Erythroblast (primary cell): Measurements from ENCODE around the gene ANKRD13D.

ENCODE experiments used
- GATA1 ChIP-seq: IDR thresholded peaks from 2 replicates; pipeline ENCODE4 v1.6.1; 2011; ENCODE audit warnings: low read depth, mild to moderate bottlenecking, control low read depth, low read length, moderate library complexity
- POLR2A ChIP-seq: IDR thresholded peaks from 2 replicates; pipeline ENCODE4 v1.6.1; 2011; ENCODE audit warnings: mild to moderate bottlenecking, low read length

- TF ChIP-seq POLR2A (no peak), GATA1 (no peak)
These were observed 57.1 kb downstream of the ANKRD13D start for GRCh38 chr11:67345920-67346819.
